Fibroblast of skin of abdomen (primary cell): ENCODE data around the gene BCAS3.

ENCODE experiments used
- DNase-seq: peaks from one replicate; pipeline ENCODE4 v3.0.0-alpha.2; 2013

The BCAS3 gene

DNA sequence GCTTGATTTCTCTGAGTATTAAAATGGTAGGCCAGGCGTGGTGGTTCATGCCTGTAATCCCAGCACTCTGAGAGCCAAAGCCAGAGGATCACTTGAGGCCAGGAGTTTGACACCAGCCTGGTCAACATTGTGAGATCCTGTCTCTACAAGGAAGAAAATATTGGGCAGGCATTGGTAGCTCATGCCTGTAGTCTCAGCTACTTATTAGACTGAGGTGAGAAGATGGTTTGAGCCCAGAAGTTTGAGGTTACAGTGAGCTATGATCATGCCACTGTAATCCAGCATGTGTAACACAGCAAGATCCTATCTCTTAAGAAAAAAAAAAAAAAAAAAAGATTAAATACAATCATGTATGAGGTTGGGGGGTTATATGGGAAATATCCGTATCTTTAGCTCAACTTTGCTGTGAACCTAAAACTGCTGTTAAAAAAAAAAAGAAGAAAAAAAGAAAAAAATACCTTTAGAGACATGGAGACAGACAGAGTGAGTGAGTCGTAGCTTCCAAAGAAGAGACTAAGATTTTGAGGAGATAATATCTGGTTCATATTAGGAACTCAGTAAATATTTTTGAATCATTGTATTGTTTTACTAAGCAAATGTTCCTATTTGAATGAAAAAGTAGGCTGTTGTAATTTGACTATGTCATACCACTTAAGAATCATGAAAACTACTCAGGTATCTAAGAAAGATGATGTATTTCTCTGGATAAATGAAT lies 396.3 kb downstream of the BCAS3 start:
- peak; percentile 17 for DNase-seq

GRCh38 chr17:61075988-61076387 lies 398.3 kb downstream of the BCAS3 start:
- no peak for DNase-seq

DNA sequence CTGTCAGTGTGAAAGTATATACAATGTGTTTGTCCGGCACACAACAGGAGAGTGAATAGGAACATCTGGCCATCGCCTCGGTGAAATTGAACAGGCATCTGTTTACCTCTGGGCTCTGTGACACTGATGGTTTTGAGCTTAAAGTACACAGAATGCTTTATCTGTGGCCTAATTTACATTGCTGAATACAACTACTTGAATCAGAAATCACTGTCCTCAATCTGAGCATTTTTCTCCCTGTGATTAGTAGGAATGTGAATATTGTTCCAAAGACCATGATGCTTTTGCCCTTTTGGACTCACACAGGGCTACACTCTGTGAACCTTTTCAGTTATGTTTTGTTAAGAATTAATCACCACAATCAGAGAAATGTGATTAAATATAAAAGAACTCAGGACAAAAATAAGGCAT lies 399.0 kb downstream of the BCAS3 start:
- no peak for DNase-seq

DNA sequence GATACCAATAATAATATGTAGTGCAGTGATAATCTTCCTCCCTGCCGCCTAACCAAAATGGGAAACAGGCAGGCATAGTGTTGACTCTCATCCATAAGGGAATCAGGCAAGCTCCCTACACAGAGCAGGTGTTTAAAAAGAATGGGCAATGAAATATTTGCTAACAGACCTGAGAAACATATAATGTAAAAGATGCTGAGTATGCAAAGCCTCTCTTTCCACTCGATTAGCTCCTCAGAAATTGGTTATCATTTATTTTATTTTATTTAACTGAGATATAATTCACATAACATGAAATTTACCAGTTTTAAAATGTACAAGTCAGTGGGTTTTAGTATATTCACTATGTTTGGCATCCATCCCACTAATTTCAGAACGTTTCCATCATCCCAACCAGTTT lies 404.3 kb downstream of the BCAS3 start:
- DNase-seq, result no peak

- DNase-seq, result no peak
These were observed 406.6 kb downstream of the BCAS3 start for GRCh38 chr17:61084260-61084659.

- DNase-seq, result no peak
These were observed 409.4 kb downstream of the BCAS3 start for GRCh38 chr17:61087024-61087423.

DNA sequence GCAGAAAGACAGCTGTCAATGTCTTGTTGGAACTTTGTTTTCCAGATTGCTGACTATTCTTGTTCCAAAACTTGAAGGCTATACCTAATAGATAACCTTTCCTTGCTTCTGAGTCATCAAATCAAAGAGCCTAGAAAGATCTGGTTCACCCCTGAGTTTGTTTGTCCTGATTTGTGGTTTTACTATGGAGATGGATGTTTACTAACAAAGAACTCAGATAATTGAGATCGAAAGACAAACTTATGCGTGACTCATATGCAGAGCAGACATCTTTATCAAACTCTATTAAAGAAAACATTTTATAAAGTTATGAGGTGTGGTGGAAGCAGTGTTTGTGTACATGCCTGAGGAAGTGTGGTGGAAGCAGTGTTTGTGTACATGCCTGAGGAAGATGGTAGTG lies 410.9 kb downstream of the BCAS3 start:
- DNase-seq, result no peak

GRCh38 chr17:61091096-61091495 lies 413.4 kb downstream of the BCAS3 start:
- DNase-seq, result no peak

DNA sequence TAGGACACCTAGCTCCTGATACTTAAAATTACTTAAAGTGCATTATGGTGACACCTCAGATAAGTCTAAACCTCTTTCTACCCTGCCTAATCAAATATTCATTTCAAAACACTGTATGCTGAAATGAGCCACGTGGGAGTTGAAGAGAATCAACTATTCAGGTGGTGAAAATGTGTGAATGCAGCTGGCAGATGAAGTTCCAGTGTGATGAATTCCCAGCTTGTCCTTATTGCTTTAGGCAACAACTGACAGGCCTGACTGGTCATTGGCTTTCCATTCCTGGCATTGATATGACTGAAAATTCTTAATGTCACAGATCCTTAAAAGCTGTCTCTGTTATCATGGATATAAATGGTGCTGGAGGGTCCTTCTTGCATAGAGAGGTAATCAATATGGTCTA lies 420.1 kb downstream of the BCAS3 start:
- no peak for DNase-seq

- DNase-seq, result no peak
These were observed 428.7 kb downstream of the BCAS3 start for GRCh38 chr17:61106354-61106753.

GRCh38 chr17:61116577-61116976 lies 438.9 kb downstream of the BCAS3 start:
- no peak for DNase-seq

- no peak for DNase-seq
These were observed 440.3 kb downstream of the BCAS3 start for GRCh38 chr17:61117983-61118382.

DNA sequence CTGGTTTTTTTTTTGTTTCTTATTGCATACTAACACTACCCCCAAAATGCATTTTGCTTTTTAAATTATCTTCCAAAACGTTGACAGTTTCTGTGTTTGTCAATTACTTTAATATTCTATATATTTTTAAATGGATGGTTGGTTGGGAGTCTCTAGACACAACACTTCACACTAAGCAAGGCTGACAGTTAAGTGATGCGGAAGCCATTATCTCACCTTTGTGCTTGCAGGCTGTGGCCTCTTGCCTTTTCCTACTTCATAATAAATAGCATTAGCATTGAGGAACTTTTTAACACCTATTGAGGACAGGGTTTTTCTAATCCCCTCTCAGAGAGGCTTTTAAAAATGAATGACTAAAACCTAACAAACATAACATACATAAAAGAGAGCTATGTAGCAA lies 441.2 kb downstream of the BCAS3 start:
- DNase-seq, result no peak

- DNase-seq, result peak; percentile 20
These were observed 444.8 kb downstream of the BCAS3 start for GRCh38 chr17:61122326-61122913.

DNA sequence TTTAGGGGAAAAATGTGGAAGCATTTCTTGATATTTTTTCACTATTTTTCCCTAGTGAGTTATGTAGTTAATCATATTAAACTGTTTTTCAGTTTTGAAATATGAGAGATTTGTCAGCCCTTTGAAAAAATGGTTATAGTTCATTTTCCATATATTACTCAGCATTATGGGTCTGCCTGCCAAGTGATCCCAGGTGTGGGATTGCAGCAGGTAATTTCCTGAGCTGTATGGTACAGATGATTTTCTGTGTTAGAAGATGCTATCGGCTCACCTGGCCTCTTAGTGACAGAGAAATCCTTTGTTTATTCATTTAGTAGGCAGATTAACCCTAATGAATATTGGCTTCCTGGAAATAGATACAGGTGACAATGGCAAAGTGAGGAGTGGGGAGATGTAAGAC lies 446.9 kb downstream of the BCAS3 start:
- DNase-seq, result no peak

GRCh38 chr17:61126473-61127249 lies 449.0 kb downstream of the BCAS3 start:
- DNase-seq, result no peak

DNA sequence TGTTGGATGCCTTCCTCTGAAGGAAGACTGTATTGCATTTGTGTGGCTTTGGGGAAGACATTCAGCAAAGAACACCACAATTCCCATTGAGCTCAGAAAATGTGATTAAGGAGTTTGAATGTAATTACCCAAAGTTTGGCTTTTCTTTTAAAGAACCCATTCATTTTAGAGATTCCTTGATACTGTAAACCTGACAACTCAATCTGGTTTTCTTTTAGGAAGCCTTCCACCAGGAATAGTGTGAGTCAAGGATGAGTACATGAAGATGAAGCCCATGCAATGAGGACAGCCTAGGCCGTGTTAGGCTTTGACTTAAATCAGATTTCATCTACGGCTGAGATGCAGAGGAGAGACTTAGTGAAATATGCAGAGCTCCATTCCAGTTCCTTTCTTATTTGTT lies 450.3 kb downstream of the BCAS3 start:
- DNase-seq, result peak; percentile 51

DNA sequence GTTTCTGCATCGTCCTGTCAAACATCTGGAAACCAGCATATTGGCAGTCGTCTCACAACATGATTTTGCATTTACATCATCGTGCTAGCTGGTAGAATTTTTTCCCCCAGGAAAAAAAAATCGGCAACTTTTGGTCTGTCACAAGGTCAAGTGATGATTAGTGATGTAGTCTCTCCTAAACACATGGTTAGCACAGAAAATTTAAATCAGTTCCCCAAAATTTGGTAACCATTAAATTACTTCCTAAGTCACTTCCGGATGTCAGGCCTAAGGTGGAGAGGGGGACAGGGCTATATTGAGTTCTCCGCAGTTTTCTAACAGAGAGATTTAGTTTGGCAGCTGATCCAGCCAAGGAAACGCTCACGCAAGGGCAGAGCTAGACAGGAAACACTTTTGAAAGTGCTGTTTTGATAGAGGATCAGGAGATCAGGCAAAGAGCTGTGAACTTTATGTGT lies 451.0 kb downstream of the BCAS3 start:
- peak; percentile 56 for DNase-seq

DNA sequence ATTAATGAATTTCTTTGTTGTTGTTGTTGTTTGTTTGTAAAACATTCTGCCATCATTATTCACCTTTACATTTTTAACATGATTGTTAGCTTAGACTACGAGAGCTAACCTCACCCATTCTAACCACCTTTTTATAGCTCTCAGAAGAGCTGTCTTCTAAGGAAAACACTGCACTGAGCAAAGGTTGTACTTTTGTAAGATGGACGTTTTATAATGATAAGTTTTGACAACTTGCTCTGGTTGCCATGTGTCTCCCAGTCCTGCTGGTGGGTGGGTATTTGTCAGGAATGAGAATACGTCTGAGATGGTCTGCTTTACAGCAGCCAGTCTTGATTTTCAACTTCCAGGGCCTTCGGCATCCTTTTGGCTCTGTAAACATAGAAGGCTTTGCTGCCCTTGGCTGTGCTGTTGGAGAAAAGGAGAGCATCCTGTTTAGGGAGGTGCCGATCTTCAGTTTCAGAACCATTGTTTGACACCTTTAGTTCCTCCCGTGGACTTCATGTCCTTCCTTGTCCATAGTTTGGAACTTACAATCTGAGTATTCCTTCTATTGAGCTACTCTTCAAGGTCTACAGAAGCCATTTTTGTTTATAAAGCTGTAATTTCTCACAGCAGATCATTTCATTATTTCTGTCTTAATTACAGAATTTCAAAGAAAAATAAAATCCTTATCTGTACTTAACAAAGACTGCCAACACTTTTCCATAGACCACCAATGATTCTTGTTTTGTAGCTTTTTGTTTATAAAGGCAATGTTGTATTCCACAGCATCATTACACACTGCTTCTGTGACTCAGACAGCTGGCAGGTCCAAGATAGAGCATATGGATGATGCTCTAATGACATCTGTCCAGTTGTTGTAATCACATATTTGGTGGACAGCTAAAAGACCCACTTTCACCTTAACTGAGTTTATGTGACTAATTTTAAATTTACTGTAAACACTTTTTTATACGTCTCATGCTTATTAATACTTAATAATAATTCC lies 451.9 kb downstream of the BCAS3 start:
- DNase-seq, result no peak

GRCh38 chr17:61130330-61130729 lies 452.7 kb downstream of the BCAS3 start:
- DNase-seq, result no peak

DNA sequence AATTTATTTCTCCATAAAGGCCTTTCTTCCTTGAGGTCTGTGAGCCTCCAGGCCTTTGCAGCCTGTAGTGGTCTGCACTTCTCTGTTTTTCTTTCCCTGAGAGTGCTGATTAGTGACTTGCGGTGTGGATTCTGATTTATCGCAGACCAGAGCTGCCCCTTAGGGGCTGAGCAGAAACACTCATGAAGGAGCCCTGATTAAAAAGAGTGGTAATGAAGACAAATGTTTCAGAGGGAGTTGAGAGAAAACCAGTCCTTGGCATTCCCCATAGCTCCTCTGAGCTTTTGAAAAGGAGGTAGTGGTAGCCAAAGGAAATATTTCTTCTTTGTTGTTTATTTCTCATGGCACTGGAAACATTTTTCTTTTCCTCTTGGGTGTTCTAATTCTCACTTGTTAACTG lies 453.9 kb downstream of the BCAS3 start:
- no peak for DNase-seq

DNA sequence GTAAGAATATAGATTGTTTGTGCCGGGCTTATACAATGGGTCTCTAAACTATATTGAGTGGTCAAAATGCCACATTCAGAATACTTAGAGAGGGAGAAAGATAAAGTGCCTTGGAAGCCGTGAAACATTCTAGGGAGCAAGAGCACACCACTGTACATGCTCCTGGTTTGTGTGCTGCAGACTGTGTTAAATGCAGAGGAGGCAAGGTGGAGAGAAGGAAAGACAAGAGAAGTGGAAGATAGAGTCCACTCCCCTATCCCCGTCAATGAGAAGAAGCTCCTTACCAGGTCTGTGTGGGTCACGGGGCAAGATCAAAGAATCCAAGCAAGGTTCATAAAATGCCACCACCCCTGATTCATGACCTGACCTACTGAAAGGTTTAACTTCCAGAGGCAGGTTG lies 454.9 kb downstream of the BCAS3 start:
- DNase-seq, result no peak

DNA sequence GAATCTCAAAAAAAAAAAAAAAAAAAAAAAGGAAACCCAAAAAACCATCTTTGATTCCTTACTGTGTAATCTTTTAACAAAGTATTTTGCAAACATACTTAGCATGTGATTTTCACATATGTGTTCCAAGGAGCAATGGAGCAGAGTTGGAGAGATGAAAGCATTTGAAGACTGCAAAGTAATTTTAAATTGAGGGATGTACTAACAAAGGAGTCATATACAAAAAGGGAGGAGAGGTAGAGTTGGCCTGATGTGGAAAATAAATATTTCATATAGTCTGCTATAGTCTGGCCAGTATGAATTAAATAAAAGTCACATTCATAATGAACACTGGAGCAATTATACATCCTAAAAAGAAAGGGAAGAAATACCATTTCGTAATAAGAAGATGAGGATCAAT lies 456.2 kb downstream of the BCAS3 start:
- DNase-seq, result no peak
